Stimulated activated CD8-positive, alpha-beta memory T cell treated with anti-CD3 and anti-CD28 coated beads, Interleukin-15, amount 100 ng/mL, for 48 hours (primary cell): Measurements from ENCODE around the gene OSM.

Experiments
- DNase-seq, 2 donors: peaks; one replicate each; pipeline ENCODE4 v3.0.0-alpha.2; 2020; ENCODE audit warnings: low read depth in 2 of 2

Gene OSM

GRCh38 chr22:30297991-30298701 lies 31.5 kb upstream of the OSM start:
- no peak for DNase-seq

- DNase-seq, result no peak
These were observed 30.8 kb upstream of the OSM start for GRCh38 chr22:30297276-30297990.

GRCh38 chr22:30296833-30297232 lies 30.2 kb upstream of the OSM start:
- DNase-seq, result no peak

GRCh38 chr22:30296324-30296723 lies 29.7 kb upstream of the OSM start:
- DNase-seq, result no peak

- no peak for DNase-seq
These were observed 28.9 kb upstream of the OSM start for GRCh38 chr22:30295576-30295975.

- no peak for DNase-seq
These were observed 28.2 kb upstream of the OSM start for GRCh38 chr22:30294830-30295229.

- DNase-seq, result no peak
These were observed 27.4 kb upstream of the OSM start for GRCh38 chr22:30294066-30294465.

GRCh38 chr22:30293026-30293425 lies 26.4 kb upstream of the OSM start:
- DNase-seq, result no peak

GRCh38 chr22:30292069-30292970 lies 25.7 kb upstream of the OSM start:
- no peak for DNase-seq

GRCh38 chr22:30291058-30291892 lies 24.6 kb upstream of the OSM start:
- DNase-seq, result no peak

- no peak for DNase-seq
These were observed 23.8 kb upstream of the OSM start for GRCh38 chr22:30290342-30291057.

GRCh38 chr22:30289980-30290313 lies 23.3 kb upstream of the OSM start:
- no peak for DNase-seq

- DNase-seq, result peak; percentile 87 to 89
These were observed 22.7 kb upstream of the OSM start, which contains the start of gene CASTOR1 for GRCh38 chr22:30289141-30289979. CASTOR1 (minus strand) TSS chr22:30289505; CDS start chr22:30289497, 8 bp downstream.

GRCh38 chr22:30288419-30289140 lies 21.9 kb upstream of the OSM start:
- no peak for DNase-seq

- peak; percentile 66 to 76 for DNase-seq
These were observed 21.2 kb upstream of the OSM start for GRCh38 chr22:30287648-30288418.

GRCh38 chr22:30286813-30287647 lies 20.4 kb upstream of the OSM start:
- peak; percentile 69 to 74 for DNase-seq

GRCh38 chr22:30286331-30286730 lies 19.7 kb upstream of the OSM start:
- DNase-seq, result no peak

- DNase-seq, result no peak
These were observed 19.2 kb upstream of the OSM start for GRCh38 chr22:30285846-30286200.
